ENCODE results near the gene CCDC175.

The CCDC175 gene

GRCh38 chr14:59538936-59539335 lies 37.7 kb downstream of the CCDC175 start:
- DNase-seq = no peak

GRCh38 chr14:59537476-59537875 lies 39.1 kb downstream of the CCDC175 start:
- DNase-seq = no peak

- no peak for DNase-seq
These were observed 42.1 kb downstream of the CCDC175 start for GRCh38 chr14:59534361-59534987.

- no peak for DNase-seq
These were observed 44.2 kb downstream of the CCDC175 start for GRCh38 chr14:59532419-59532818.

- DNase-seq = no peak
These were observed 46.3 kb downstream of the CCDC175 start for GRCh38 chr14:59530349-59530748.

GRCh38 chr14:59529189-59529588 lies 47.4 kb downstream of the CCDC175 start:
- DNase-seq = peak; percentile 59

- no peak for DNase-seq
These were observed 56.4 kb downstream of the CCDC175 start for GRCh38 chr14:59520224-59520623.

- DNase-seq = peak; percentile 17
These were observed 64.6 kb downstream of the CCDC175 start for GRCh38 chr14:59511916-59512575.

GRCh38 chr14:59510966-59511365 lies 65.6 kb downstream of the CCDC175 start:
- no peak for DNase-seq

- no peak for DNase-seq
These were observed 66.6 kb downstream of the CCDC175 start for GRCh38 chr14:59510001-59510400.

GRCh38 chr14:59509101-59509500 lies 67.5 kb downstream of the CCDC175 start:
- no peak for DNase-seq

- no peak for DNase-seq
These were observed 68.9 kb downstream of the CCDC175 start for GRCh38 chr14:59507752-59508103.

GRCh38 chr14:59507063-59507751 lies 69.4 kb downstream of the CCDC175 start:
- DNase-seq = peak; percentile 87

- no peak for DNase-seq
These were observed 73.4 kb downstream of the CCDC175 start for GRCh38 chr14:59503256-59503655.

GRCh38 chr14:59500732-59501131 lies 75.9 kb downstream of the CCDC175 start:
- DNase-seq = no peak

- no peak for DNase-seq
These were observed 84.2 kb downstream of the CCDC175 start for GRCh38 chr14:59492384-59492783.

GRCh38 chr14:59490756-59491155 lies 85.9 kb downstream of the CCDC175 start:
- no peak for DNase-seq

GRCh38 chr14:59484639-59485175 lies 91.9 kb downstream of the CCDC175 start:
- DNase-seq = peak; percentile 78

GRCh38 chr14:59483819-59484638 lies 92.6 kb downstream of the CCDC175 start, which contains the start of the genes JKAMP and L3HYPDH:
TSS of gene JKAMP (plus strand) at chr14:59484517. CDS start at chr14:59484590, 73 bp downstream.
TSS of gene L3HYPDH (minus strand) at chr14:59484408. CDS start at chr14:59484316, 92 bp downstream.
- peak; percentile 96 for DNase-seq

GRCh38 chr14:59483363-59483762 lies 93.2 kb downstream of the CCDC175 start:
- DNase-seq = no peak

GRCh38 chr14:59482541-59483331 lies 93.9 kb downstream of the CCDC175 start:
- DNase-seq = no peak
